HG02973 (cell line): ENCODE measurements around the gene SERAC1.

Experiments used
- ATAC-seq: cut with Tn5 transposase; IDR thresholded peaks from one replicate; pipeline ENCODE4 v1.9.1; 2021; ENCODE audit warnings: moderate library complexity; ENCODE audit not compliant: unreplicated experiment

The SERAC1 gene

DNA sequence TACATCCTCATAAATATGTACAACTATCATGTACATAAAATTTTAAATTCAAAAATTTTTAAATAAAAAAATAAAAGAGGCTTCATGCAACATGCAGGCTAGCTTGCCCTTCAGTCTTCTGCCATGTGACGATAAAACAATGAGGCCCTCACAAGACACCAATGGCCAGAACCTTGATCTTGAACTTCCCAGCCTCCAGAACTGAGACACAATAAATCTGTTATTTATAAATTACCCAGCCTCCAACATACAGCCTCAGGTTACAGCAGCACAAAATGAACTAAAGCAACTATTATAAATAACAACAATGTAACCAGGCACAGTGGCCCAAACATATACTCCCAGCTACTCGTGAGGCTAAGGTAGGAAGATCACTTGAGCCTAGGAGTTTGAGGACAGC is 42.8 kb downstream of the SERAC1 start:
- no peak for ATAC-seq

DNA sequence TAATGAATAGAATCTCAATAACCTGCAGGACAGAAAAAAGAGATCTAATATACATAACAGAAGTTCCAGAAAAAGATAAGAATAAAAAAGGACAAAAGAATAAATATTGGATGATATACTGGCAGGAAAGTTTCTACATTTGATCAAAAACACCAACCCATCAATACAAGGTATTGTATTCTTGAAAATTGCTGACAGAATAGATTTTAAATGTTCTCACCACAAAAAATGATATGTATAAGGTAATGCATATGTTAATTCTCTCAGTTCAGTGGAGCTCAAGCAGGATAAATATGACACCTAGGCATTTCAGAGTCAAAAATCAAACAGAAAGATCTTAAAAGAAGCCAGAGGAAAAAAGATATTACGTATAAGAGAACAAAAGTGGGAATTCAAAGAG is 43.8 kb downstream of the SERAC1 start:
- no peak for ATAC-seq

DNA sequence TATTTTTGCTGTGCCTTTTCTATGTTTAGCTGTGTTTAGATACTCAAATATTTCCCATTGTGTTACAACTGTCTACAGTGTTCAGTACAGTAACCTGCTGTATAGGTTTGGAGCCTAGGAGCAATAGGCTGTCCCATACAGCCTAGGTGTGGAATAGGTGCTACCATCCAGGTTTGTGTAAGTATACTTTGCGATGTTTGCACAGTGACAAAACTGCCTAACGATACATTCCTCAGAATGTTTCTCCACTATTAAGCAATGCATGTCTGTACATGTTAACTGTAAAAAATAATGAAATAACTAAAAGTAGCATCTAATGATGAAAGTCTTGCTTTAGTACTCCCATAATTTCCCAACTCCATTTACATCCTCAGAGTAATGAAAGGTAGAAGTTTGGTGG is 46.0 kb downstream of the SERAC1 start:
- ATAC-seq = no peak

GRCh38 chr6:158121335-158121734 is 46.7 kb downstream of the SERAC1 start:
- no peak for ATAC-seq

GRCh38 chr6:158118886-158119285 is 49.2 kb downstream of the SERAC1 start:
- no peak for ATAC-seq

DNA sequence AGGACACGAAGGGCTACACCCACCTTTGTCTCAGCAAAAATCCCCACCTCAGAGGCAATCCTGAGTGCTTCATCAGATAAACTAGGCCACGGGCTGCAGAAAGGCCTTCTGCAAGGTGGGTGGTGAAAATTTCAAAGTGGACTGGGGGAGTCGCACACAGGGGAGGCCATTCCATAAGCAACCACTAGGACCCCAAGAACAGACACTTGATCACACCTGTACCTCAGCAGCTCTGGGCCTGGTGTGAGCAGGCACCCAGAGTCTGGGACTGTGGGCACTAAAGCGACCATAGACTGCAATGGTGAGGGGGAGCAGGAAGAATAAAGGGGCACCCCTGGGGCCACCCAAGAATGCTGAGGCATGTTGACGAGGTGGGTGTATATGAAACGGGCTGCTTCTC is 52.6 kb downstream of the SERAC1 start:
- no peak for ATAC-seq

- no peak for ATAC-seq
These were observed 53.0 kb downstream of the SERAC1 start for GRCh38 chr6:158115102-158115501.

GRCh38 chr6:158113802-158114201 is 54.3 kb downstream of the SERAC1 start:
- ATAC-seq = no peak

DNA sequence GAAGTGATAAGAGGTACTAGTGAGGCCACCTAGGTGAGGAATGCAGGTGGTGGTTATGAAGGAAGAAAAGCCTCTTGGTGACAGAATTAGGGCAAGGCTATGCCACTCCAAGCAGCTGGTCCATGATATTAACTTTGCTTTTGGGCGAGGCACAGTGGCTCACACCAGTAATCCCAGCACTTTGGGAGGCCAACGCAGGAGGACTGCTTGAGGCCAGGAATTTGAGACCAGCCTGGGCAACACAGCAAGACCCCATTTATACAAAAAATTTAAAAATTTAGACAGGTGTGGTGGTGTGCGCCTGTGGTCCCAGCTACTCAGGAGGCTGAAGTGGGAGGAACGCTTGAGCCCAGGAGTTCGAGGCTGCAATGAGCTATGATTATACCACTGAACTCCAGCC is 56.1 kb downstream of the SERAC1 start:
- no peak for ATAC-seq

DNA sequence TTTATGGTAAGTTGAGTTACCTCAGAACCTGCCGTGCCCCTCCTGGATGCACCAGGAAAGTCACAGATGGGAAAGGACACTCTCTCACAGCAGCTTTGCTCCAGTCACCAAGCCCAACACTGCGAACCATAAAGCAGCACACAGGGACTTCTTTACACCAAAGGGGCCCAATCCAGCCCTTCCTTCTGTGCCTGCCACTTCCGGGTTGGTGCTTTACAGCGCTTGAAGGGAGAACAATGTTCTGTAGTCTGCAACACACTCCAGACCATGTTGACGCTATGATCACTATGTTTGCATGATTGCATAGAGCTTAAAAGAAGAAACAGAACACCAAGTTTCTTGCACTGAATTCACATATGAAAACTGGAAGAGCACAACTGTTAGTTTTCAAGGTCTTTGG is 57.1 kb downstream of the SERAC1 start:
- ATAC-seq = no peak

GRCh38 chr6:158109748-158110147 is 58.3 kb downstream of the SERAC1 start:
- no peak for ATAC-seq

- ATAC-seq = no peak
These were observed 63.4 kb downstream of the SERAC1 start for GRCh38 chr6:158104696-158105095.

DNA sequence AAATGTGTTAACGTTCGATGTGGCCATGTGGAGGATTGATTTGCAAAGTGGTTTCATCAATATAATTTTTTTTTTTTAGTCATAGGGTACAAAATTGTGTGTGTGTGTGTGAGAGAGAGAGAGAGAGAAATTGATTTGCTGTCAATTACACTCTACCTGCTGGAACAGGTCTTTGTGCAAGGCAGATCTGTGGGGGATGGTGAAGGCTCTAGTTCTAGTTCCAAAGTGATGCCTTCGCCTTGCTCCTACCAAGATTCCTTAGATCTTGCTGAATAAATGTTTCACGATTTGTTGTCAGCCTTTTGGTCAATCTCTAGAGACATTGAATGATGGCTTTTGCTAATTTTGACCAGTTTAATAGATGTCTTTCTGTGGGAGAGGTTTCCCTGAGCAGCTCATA is 64.8 kb downstream of the SERAC1 start:
- no peak for ATAC-seq

- no peak for ATAC-seq
These were observed 72.4 kb downstream of the SERAC1 start for GRCh38 chr6:158095671-158096070.

DNA sequence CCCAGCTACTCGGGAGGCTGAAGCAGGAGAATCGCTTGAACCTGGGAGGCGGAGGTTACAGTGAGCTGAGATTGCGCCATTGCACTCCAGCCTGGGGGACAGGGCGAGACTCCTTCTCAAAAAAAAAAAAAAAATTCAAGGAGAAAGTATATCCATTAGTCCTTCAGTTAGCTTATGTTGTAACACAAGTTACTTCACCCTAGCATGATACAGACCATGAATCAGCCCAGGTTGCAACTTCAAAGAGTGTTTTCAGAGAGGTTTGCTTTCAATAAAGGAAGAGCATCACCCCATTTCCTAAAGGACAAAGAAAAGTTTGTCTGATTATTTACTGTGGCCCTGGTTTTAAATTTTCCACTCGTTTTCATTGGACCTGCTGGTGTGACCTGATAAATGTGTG is 73.0 kb downstream of the SERAC1 start:
- ATAC-seq = no peak

DNA sequence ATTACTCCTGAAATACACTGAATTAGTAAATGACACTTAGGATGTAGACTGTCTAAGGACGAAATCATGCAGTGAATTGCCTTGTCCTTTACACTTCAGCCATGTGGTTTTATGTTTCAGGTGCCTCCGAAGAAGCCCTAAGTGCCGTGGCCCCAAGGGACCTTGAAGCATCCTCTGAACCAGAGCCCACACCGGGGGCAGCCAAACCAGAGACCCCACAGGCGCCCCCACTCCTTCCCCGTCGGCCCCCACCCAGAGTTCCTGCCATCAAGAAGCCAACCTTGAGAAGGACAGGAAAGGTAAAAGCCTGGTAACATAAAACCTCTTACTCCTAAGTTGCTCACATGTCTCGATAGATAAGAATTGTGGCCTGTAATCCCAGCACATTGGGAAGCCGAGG is 75.3 kb downstream of the SERAC1 start:
- ATAC-seq = no peak

DNA sequence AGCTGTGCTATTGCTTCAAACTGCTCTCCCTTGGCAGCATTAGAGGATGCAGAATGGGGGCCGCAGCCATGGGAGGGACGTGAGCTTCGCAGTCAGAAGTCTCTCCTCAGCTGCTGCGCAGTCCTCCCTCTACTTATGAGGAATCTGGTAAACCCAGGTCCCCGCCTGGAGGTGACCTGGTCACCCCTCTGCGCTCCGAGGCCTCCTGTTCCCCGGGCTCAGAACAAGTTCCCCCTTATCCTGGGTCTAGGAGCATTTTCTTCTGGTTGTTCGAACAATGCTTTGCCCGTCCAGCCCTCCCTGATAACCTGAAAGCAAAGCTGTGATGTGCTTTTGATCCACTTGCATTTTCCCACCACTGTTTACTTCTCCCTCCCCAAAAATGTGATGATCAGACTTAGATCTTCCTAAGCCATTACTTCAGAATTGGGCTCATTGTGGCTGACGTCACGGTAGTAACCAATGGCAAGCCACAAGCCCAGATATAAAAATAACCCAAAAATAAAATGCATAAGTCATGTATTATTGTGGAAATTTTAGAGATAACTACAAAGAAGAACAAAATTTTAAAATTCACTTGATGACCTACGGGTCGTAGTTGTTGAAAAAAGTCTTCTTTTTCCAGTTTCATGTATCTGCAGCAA is 80.7 kb downstream of the SERAC1 start:
- no peak for ATAC-seq

GRCh38 chr6:158086504-158087223 is 81.4 kb downstream of the SERAC1 start:
- ATAC-seq = peak; percentile 51

DNA sequence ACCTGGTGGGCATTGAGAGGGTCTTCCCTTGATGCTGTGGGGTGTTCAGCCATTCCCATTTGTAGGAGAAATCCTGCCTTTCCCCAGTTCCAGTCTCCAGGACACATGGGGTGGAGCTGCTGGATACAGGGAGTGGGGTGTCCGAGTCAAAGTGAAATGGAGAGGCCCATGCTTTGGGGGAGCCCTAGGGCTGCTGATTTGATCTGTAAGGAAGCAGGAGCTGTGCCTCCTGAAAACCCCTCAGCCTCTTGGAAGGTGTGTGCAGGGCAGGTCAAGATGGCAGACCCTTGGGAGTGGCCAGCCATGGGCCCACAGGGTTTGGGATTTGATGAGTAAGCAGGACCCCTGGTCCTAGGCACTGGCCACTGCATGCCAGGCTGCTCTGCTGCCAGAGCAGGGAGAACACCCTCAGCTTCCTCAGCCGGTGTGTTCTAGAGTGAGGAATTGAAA is 82.0 kb downstream of the SERAC1 start:
- ATAC-seq = peak; percentile 10

DNA sequence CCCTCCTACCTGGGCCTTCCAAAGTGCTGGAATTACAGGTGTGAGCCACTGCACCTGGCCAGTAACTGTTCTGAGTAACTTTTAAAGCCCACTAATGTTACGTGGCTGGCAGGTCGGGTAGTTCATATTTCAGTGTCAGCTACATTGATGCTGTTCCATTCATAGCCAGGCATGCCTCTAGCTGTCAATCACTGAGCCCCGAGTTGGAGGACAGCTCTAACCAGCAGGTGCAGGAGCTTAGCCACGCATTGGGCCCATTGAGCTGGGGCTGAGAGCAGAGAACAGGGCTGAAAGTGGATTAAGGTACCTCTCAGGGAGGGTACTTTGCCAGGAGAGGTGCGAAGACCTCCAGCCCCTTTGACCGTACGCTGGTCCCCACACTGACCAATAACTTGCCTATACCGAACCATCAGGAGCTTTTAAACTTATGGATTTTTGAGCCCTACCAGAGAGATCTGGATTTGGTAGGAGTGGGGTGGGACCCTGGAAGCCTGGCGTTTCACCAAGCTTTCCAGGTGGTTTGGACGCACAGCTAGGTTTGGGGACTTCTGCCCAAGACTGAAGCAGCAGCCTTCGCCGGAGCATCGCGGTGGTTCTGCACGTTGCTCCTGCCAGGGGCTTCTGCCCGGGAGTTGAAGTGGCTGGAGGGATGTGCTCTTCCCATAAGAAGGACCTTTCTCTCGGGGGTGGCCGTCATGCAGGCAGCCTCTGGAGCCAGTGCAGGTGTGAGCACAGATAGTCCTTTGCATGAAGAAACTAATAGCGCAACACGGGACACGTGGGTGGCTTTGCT is 82.6 kb downstream of the SERAC1 start:
- ATAC-seq = no peak

DNA sequence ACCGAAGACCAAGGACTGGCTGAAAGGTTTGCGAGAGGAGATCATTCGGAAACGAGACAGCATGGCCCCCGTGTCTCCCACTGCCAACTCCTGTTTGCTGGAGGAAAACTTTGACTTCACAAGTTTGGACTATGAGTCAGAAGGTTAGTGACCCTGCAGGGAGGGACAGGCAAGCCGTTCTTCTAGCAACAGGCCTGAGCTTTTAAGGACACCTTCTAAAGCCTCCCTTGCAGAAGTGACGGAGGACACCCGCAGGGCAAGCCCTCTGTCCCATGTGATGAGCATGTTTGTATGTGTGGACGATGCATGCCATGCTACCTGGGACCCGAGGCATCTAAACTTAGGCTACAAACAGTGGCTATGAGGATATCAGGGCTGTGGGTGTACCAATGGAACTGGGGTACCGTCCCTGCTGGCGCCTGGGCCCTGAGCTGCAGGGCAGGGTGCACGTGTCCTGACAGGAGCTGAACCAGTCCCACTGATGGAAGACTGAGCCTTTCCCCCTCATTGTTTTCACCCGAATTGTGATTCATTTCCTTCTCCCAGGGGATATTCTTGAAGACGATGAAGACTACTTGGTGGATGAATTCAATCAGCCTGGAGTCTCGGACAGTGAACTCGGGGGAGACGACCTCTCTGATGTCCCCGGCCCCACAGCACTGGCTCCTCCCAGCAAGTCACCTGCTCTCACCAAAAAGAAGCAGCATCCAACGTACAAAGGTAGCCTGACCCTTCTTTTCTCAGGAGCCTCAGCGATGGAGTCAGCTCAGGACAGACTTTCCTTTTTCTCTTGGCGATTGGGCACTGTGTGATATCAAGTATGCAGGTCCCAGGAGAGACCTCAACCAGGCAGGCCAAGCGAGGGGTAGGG is 84.4 kb downstream of the SERAC1 start:
- no peak for ATAC-seq
